Muscle of arm (tissue), 12 donors: ENCODE results near the gene PSMC3IP. TPM values are rescaled to one million over a fixed set of nuclear protein-coding genes. Genes with fewer than 3 reads are reported as not detected.
A peak's percentile ranks its signal among the peaks of the same experiment; 100 is the strongest.
"Not testable (repeated sequence)": the region's sequence is repeated elsewhere in the genome, so short reads cannot be mapped to it uniquely, and the experiment has no call there.

Source experiments
- DNase-seq: peaks from one replicate; pipeline ENCODE4 v3.0.0-alpha.2; 2013
- polyA plus RNA-seq, 12 donors: library from polyadenylated mRNA; unstranded; fragments of 120-200 nt; gene quantifications; one replicate each; pipeline ENCODE4 v1.2.1, GENCODE V29; 2013; ENCODE audit not compliant: insufficient read length in 12 of 12

The PSMC3IP gene
- polyA plus RNA-seq, 12 donors = 8.1 to 19.7 (median 10.6) TPM; not detected in 2

DNA sequence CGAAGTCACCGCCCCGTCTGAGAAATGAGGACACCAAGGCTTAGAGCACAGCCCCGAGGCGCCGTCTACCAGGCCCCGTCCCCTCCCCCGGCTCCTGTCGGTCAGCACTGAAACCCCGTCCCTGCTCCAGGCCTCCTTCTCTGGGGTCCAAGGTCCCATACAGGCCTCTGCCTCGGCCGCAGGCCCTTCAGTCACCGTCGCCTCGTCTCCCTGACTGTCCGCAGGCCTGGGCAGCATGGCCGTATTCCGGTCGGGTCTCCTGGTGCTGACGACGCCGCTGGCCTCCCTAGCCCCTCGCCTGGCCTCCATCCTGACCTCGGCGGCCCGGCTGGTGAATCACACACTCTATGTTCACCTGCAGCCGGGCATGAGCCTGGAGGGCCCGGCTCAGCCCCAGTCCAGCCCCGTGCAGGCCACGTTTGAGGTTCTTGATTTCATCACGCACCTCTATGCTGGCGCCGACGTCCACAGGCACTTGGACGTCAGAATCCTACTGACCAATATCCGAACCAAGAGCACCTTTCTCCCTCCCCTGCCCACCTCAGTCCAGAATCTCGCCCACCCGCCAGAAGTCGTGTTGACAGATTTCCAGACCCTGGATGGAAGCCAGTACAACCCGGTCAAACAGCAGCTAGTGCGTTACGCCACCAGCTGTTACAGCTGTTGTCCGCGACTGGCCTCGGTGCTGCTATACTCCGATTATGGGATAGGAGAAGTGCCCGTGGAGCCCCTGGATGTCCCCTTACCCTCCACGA, 15.0 kb downstream of the PSMC3IP start:
- no peak for DNase-seq

GRCh38 chr17:42561897-42562387, 15.6 kb downstream of the PSMC3IP start, which contains the start of gene COASY:
TSS of gene COASY (plus strand) at chr17:42562148. CDS start at chr17:42562623, 475 bp downstream.
- DNase-seq = peak; percentile 99

- no peak for DNase-seq
Measured at GRCh38 chr17:42560246-42560645, 17.3 kb downstream of the PSMC3IP start.

DNA sequence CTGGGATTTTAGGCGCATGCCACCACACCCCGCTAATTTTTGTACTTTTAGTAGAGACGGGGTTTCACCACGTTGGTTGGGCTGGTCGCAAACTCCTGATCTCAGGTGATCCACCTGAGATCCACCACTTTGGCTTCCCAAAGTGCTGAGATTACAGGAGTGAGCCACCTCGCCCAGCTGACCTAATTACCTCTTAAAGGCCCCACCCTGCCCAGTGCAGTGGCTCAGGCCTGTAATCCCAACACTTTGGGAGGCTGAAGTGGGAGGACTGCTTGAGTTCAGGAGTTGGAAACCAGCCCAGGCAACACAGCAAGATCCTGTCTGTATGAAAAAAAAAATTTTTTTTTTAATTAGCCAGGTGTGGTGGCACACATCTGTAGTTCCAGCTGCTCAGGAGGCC, 18.5 kb downstream of the PSMC3IP start:
- no peak for DNase-seq

DNA sequence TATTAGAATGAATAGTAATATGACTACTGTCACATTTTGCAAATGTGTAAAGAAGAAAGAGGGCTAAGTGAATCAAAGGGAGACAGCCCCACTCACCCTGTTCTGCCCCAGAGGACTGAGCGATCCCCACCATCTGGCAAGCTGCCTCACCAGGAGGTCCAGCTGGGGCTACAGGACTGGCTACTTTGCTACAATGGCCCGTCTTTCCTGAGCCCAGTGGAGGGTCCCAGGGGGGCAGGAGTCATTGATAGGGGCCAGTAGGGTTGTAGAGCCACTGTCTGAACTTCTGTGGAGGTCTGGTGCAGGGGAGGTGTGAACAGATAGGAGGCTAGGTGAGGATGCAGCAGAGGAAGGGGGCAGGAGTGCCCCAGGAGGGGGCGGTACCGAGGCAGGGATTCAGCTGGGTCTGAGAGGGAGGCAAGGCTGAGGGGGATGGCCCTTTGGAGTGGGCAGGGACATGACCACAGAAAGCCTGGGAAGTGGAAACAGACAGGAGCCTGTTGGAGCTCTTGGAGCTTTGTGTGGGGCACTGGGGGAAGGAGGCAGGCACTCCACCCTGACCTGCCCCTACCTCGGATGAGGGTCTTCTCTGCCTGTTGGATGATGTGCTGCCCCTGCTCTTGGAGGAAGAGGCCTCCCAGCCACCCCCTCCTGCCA, 21.4 kb downstream of the PSMC3IP start:
- DNase-seq = not testable (repeated sequence)

GRCh38 chr17:42555122-42555622, 22.4 kb downstream of the PSMC3IP start:
- no peak for DNase-seq

DNA sequence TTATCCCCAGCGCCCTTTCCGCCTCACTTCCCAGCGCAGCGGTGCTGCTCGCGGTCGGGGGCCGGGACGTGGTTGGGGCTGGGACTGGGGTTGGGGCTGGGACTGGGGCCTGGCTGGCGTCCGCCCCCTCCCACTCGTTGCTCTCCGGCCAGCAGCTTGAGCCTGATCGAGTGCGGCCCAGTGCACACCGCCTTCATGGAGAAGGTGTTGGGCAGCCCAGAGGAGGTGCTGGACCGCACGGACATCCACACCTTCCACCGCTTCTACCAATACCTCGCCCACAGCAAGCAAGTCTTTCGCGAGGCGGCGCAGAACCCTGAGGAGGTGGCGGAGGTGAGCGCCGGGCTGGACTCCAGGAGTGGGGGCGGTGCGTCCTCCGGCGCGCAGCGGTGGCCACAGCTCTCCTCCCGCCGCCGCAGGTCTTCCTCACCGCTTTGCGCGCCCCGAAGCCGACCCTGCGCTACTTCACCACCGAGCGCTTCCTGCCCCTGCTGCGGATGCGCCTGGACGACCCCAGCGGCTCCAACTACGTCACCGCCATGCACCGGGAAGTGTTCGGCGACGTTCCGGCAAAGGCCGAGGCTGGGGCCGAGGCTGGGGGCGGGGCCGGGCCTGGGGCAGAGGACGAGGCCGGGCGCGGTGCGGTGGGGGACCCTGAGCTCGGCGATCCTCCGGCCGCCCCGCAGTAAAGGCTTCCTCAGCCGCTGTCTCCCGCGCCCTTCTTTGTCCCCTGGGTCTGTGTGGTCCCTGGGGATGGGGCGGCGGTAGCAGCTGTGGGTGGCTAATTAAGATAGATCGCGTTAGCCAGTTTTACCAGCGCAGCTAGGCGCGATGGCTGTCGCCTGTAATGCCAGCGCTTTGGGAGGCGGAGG, 23.0 kb downstream of the PSMC3IP start:
- DNase-seq = peak; percentile 89

- no peak for DNase-seq
Measured at GRCh38 chr17:42553866-42554249, 23.7 kb downstream of the PSMC3IP start.

DNA sequence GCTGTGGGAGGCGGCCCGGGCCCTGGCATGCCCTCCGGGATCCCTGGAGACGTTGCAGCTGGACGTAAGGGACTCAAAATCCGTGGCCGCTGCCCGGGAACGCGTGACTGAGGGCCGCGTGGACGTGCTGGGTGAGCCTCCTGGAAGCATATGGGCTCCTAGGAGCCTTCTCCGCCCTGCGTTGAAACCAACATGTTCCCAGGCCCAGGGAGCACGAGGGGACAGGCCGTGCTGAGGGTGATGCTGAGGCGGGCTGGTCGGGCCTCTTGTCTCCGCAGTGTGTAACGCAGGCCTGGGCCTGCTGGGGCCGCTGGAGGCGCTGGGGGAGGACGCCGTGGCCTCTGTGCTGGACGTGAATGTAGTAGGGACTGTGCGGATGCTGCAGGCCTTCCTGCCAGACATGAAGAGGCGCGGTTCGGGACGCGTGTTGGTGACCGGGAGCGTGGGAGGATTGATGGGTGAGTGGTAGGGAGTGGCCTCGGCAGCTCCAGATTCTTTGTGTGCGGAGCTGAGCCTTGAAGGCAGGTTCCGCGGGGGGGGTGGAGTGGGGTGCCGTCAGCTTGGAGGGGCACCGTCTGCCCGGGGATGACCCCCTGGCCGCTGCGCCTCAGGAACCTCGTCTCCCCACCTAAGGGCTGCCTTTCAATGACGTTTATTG, 24.2 kb downstream of the PSMC3IP start:
- no peak for DNase-seq

GRCh38 chr17:42552736-42553135, 24.8 kb downstream of the PSMC3IP start, which contains the start of gene HSD17B1:
TSS of gene HSD17B1 (plus strand) at chr17:42552923. CDS start at chr17:42552934, 11 bp downstream.
- DNase-seq = not testable (repeated sequence)

DNA sequence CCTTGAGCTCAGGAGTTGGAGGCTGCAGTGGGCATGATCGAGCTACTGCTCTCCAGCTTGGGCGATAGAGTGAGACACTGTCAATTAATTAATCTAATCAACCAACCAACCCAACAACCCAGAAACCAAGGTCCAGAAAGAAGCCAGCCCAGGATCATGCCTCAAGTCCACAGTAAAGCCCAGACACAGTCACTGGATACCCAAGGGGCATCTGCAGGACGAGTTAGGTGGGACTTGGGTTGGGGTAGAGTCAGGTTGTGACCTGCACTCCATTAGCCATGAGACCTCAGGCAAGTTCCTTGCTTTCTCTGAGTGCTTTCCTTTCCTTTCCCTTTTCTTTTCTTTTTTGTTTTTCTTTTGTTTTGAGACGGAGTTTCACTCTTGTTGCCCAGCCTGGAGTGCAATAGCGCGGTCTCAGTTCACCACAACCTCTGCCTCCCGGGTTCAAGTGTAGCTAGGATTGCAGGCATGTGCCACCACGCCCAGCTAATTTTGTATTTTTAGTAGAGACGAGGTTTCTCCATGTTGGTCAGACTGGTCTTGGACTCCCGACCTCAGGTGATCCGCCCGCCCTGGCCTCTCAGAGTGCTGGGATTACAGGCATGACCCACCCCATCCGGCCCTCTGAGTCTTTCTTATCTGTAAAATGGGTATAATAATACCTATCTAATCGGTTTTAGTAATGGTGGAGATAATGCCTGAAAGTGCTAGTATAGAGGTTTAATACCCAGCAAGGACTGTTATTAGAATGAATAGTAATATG, 28.4 kb downstream of the PSMC3IP start:
- DNase-seq = no peak

DNA sequence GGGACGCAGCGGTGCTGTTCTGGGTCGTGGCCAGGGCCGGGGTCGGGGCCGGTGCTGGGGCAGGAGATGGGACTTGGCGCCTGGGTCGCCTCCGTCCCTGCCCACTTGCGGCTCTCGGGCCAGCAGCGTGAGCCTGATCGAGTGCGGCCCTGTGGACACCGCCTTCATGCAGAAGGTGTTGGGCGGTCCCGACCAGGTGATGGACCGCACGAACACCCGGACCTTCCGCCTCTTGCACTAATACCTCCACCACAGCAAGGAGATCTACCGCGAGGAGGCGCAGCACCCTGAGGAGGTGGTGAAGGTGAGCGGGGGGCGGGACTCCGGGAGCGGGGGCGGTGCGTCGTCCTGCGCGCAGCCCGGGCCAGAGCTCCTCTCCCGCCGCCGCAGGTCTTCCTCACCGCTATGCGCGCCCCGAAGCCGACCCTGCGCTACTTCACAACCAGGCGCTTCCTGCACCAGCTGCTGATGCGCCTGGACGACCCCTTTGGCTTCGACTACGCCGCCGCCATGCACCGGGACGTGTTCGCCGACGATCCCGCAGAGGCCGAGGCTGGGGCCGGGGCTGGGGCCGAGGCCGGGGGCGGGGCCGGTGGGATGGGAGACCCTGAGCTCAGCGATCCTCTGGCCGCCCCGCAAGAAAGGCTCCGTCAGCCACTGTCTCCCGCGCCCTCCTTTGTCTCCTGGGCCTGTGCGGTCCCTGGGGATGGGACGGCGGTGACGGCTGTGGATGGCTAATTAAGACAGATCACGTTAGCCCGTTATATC, 29.3 kb downstream of the PSMC3IP start:
- DNase-seq = no peak

DNA sequence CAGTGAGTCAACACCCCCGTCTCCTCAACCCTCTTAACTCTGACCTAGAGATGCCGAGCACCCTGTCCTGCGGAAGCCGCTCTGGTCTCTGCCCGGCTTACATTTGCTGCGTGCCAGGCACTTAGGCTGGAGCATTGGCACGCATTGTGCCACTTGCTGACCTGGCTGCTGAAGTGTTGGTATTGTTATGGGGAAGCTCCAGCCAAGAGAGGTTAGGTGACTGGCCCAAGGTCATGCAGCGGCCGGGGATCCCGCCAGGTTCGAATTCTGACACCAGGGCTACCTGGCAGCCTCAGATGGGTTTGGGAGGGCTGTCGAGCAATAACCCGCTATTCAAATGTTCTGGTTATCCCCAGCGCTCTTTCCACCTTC, 29.8 kb downstream of the PSMC3IP start:
- no peak for DNase-seq

GRCh38 chr17:42547001-42547461, 30.5 kb downstream of the PSMC3IP start:
- DNase-seq = no peak

GRCh38 chr17:42545755-42546505, 31.6 kb downstream of the PSMC3IP start:
- not testable (repeated sequence) for DNase-seq

GRCh38 chr17:42544874-42545283, 32.6 kb downstream of the PSMC3IP start:
- DNase-seq = no peak

GRCh38 chr17:42543190-42544079, 34.1 kb downstream of the PSMC3IP start:
- no peak for DNase-seq
